Stimulated activated naive CD8-positive, alpha-beta T cell treated with anti-CD3 and anti-CD28 coated beads, Interleukin-15, amount 100 ng/mL, for 72 hours (primary cell): ENCODE measurements around the gene ETDC.
"Not testable (repeated sequence)": the region's sequence is repeated elsewhere in the genome, so short reads cannot be mapped to it uniquely, and the experiment has no call there.

ENCODE experiments used
- ATAC-seq: fragments of 150-1000 bp; cut with Tn5 transposase; 2 replicates; pipeline ENCODE4 v1.10.0; 2021; ENCODE audit warnings: mild to moderate bottlenecking, moderate library complexity
- DNase-seq, 2 donors: peaks; one replicate each; pipeline ENCODE4 v3.0.0; 2021 to 2022
- H3K27ac Mint-ChIP-seq, 2 donors: one replicate each; pipeline ENCODE4 v1.8.0; 2022; ENCODE audit warnings: mild to moderate bottlenecking in 2 of 2, mixed read lengths in 2 of 2, moderate library complexity in 2 of 2
- H3K27me3 Mint-ChIP-seq: one replicate; pipeline ENCODE4 v1.8.0; 2022; ENCODE audit warnings: mixed read lengths
- H3K4me1 Mint-ChIP-seq: one replicate; pipeline ENCODE4 v1.8.0; 2022; ENCODE audit warnings: mild to moderate bottlenecking, mixed read lengths
- H3K4me3 Mint-ChIP-seq, 2 donors: one replicate each; pipeline ENCODE4 v1.8.0; 2022; ENCODE audit warnings: mild to moderate bottlenecking in 2 of 2, mixed read lengths in 2 of 2, moderate library complexity in 1 of 2
- H3K9me3 Mint-ChIP-seq, 2 donors: one replicate each; pipeline ENCODE4 v1.8.0; 2022; ENCODE audit warnings: mixed read lengths in 2 of 2

Gene ETDC

DNA sequence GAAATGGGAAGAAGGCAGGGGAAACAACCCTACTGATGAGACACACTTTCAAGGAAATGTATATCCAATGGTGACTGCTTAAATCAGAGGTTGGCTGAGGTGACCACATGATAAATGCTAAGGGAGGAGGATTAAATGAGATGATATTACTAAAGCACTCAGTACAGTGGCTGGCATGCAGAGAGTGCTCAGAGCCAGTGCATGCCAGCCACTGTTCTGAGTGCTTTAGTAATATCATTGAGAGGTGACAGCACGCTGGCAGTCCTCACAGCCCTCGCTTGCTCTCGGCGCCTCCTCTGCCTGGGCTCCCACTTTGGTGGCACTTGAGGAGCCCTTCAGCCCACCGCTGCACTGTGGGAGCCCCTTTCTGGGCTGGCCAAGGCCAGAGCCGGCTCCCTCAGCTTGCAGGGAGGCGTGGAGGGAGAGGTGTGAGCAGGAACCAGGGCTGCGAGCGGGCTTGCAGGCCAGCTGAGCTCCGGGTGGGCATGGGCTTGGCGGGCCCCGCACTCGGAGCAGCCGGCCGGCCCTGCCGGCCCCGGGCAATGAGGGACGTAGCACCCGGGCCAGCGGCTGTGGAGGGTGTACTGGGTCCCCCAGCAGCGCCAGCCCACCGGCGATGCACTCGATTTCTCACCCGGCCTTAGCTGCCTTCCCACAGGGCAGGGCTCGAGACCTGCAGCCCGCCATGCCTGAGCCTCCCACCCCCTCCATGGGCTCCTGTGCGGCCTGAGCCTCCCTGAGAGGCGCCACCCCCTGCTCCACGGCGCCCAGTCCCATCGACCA lies 15.9 kb downstream of the ETDC start:
- H3K4me3 Mint-ChIP-seq, H3K27ac Mint-ChIP-seq, DNase-seq, ATAC-seq, H3K4me1 Mint-ChIP-seq, H3K27me3 Mint-ChIP-seq: not testable (repeated sequence)
- H3K9me3 Mint-ChIP-seq = peaks cover 5 to 13% of the 10 kb centered on the region in 2 donors

DNA sequence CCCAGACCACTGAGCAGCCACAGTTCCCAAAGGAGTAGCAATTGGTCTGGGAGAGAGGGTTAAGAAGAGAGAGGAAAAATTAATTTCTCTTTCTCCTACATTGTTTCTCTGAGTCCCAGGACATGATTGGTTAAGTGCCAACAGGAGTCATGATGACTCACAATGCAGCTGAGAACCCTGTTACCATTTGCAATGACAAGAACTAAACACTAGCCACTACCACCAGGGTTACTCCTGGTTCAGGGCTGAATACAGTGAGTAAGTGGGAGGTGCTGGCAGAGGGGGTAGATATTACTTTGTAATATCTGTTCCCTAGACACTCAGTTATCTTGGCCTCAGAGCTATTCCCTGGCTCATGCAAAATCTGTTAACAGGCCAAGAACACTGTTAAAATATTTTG lies 18.0 kb downstream of the ETDC start:
- Mint-ChIP-seq H3K27me3 (no peaks in the 10 kb centered on the region), H3K4me3 (no peak overlapping the region), H3K4me1 (peaks cover 6% of the 10 kb centered on the region), H3K9me3 (peaks cover 2 to 5% of the 10 kb centered on the region in 2 donors), H3K27ac (no peak overlapping the region)
- DNase-seq (no peak), ATAC-seq (no peak)

DNA sequence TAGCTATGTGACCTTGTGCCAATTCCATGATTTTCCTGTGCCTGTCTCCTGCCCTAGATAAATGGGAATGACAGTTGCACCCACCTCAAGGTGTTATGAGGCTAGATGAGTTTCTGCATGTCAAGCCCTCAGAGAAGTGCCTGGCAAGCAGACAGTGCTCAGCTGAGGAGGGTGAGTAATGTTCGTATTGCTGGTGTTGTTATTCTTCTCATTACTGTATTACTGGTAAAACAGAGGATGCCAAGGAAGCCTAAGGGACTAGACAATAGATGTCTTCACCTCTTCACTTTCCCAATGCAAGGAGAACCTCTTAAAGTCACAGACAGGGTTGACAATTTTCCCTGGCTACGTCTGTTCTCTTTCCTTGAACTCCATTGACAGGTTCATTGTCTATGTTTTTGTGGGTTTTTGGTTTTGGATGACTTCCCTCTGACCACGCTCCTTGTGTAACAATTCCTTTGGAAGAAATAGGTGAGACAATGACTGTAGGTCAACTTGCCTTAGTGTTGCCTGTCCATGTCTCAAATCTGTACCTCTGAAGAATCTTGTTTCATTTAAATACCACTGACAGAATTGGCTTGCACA lies 19.2 kb downstream of the ETDC start:
- Mint-ChIP-seq H3K27me3 (no peaks in the 10 kb centered on the region), H3K4me3 (no peak overlapping the region), H3K4me1 (peaks cover 6% of the 10 kb centered on the region), H3K9me3 (peaks cover 0 to 5% of the 10 kb centered on the region in 2 donors), H3K27ac (no peak overlapping the region)
- DNase-seq = no peak
- ATAC-seq = no peak

DNA sequence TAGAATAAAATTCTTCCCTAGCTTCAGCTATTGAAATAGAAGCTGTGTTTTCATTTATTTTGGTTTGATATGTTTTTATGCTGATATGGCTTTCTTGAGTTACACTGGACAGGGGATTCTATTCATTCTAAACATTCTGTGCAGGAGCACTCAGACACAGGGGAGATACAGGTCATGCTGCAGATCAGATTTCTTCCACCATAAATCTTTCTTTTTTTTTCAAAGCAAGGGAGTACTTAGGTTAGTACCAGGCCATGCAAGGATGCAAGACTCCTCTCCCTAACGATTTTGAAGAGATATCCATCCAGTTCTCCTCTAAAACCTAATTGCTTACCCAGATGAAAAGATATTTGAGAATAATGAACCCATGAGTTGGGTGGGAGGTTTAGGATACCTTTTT lies 21.4 kb downstream of the ETDC start:
- DNase-seq = no peak
- no peak overlapping the region for H3K27ac Mint-ChIP-seq
- ATAC-seq = no peak
- H3K9me3 Mint-ChIP-seq = peaks cover 0 to 5% of the 10 kb centered on the region in 2 donors
- H3K27me3 Mint-ChIP-seq = no peaks in the 10 kb centered on the region
- no peak overlapping the region for H3K4me3 Mint-ChIP-seq
- peaks cover 10% of the 10 kb centered on the region for H3K4me1 Mint-ChIP-seq

DNA sequence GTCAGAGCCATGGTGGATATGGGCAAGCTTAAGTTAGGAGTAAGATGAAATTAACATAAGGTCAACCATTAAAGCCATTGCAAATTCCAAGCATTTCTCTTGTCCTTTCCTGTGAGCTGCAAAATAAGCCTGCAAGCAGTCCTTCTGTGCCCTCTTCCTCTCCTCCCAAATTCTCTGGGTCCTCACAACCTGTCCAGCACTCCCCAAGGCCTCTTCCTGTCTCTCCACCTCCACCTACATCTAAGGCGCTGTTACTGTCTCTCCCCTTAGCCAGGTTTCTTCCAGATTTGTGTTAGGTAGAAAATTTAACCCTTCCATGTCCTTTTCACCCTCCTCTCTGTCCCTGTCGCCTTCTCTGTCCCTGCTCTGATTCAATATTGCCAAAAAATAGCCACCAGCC lies 22.2 kb downstream of the ETDC start:
- no peak for ATAC-seq
- DNase-seq = no peak
- Mint-ChIP-seq H3K27me3 (no peaks in the 10 kb centered on the region), H3K4me1 (peaks cover 11% of the 10 kb centered on the region), H3K9me3 (peaks cover 0 to 4% of the 10 kb centered on the region in 2 donors), H3K4me3 (no peak overlapping the region), H3K27ac (no peak overlapping the region)

DNA sequence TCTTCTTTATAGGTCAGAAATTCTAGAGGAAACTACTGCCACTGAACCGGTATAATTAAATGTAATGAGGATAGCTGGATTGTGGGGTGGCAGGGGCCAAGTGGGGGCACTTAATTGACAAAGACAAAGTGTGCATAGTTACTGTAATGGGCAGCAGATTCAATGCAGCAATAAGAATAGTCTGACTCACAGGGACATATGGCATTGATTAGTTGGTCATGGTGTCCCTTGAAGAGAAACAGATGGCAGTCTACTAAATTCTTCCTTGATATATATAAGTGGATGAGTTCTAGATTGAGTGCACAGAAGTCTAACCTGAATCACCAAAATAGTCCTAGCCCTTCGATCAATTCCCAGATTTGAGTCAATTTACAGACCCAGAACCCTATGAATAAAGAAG lies 31.6 kb downstream of the ETDC start:
- no peak for ATAC-seq
- H3K4me1 Mint-ChIP-seq = peaks cover 68% of the 10 kb centered on the region
- H3K27me3 Mint-ChIP-seq = no peaks in the 10 kb centered on the region
- H3K27ac Mint-ChIP-seq = no peak overlapping the region
- H3K4me3 Mint-ChIP-seq = peak overlapping the region; percentile 83 to 94
- no peak for DNase-seq
- no peaks in the 10 kb centered on the region for H3K9me3 Mint-ChIP-seq

DNA sequence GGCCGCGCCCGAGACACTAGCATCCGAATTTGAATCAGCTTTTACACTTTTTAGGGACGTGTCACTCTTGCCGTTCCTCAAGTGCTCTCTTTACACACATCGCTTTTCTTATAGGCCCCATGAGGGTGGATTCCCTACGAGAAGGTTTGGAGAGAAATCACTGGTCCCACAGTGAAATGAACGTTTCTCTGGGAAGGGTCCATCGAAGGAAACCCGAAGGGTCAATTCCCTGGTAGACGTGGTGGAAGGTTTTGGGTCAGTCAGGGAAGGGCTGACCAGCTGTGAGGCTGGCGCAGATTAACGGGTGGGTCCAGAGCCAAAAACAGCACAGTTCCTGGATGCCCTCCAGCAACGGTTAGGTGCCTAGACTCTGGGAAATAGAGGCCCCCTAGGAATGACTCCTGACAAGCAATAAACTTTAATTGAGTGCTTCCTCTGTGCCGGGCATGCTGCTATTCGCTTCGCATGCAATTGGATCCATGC lies 35.9 kb downstream of the ETDC start:
- Mint-ChIP-seq H3K9me3 (no peaks in the 10 kb centered on the region), H3K27ac (peak overlapping the region in 1 of 2 donors; percentile 90), H3K27me3 (no peaks in the 10 kb centered on the region), H3K4me1 (peaks cover 40% of the 10 kb centered on the region), H3K4me3 (peak overlapping the region; percentile 87 to 94)
- DNase-seq (no peak), ATAC-seq (no peak)

DNA sequence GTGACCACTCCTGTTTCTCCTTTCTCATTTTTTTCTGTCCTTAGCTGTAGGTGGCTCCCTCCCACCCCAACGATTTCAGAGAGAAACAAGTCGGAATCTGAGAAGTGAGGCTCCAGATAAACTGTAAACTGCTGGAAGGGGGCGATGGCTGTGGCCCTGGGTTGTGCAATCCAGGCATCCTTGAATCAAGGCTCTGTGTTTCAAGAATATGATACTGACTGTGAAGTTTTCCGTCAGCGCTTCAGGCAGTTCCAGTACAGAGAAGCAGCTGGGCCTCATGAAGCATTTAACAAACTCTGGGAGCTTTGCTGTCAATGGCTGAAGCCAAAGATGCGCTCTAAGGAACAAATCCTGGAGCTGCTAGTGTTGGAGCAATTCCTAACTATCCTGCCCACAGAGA lies 37.7 kb downstream of the ETDC start:
- Mint-ChIP-seq H3K27me3 (no peaks in the 10 kb centered on the region), H3K4me1 (peaks cover 23% of the 10 kb centered on the region)

DNA sequence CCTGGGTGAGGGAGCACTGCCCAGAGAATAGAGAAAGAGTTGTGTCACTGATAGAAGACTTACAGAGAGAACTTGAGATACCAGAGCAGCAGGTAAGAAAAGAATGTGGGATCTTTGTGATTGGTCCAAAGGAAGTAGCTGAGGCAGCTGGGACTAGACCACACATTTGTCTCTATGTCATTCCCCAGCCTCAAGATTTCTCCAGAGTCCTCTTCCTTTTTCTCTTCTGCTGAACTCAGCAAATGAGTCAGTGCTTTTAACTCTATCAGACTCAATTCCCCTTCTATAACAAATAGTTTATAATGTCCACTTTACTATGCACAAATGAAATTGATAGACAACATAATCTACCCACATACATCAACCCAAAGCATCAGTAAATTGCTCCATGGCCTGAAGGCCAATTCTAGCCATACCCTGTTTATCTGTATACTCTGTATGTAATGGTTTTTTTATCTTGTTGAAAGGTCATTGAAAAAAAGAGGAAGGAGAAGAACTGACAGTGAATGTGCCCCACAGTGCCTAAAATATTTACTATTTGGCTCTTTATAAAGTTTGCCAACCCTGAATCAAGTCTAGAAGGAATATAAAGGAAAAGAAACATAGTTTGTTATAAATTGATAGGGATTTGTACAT lies 38.2 kb downstream of the ETDC start:
- no peaks in the 10 kb centered on the region for H3K9me3 Mint-ChIP-seq
- no peaks in the 10 kb centered on the region for H3K27me3 Mint-ChIP-seq
- no peak overlapping the region for H3K27ac Mint-ChIP-seq
- DNase-seq = no peak
- ATAC-seq = no peak
- H3K4me3 Mint-ChIP-seq = no peak overlapping the region
- peaks cover 18% of the 10 kb centered on the region for H3K4me1 Mint-ChIP-seq

More for the DNA sequence above, 37.7 kb downstream of the ETDC start:
- Mint-ChIP-seq H3K27ac (no peak overlapping the region), H3K4me3 (no peak overlapping the region), H3K9me3 (no peaks in the 10 kb centered on the region)
- no peak for ATAC-seq
- DNase-seq = no peak

DNA sequence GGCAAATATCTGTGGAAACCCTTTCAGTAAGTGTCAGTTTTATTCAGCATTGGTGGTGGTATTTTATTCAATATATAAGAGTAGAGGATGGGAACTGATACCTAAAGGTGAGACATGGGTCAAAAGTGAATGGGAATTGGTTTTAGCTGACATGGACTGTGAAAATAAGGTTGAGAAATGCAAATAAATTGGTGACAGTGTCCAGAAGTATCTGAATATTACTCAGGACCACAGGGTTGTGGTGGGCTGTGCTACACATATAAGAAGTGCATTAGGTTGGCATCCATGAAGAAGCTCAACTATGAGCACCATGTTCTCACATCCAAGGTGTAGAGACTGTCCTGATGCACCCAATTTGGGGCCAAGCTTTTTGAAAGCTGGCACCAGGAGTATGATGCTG lies 45.0 kb downstream of the ETDC start:
- Mint-ChIP-seq H3K27ac (no peak overlapping the region), H3K27me3 (no peaks in the 10 kb centered on the region), H3K9me3 (no peaks in the 10 kb centered on the region), H3K4me3 (no peak overlapping the region), H3K4me1 (no peaks in the 10 kb centered on the region)
- no peak for DNase-seq
- ATAC-seq = no peak
